ENCODE data around the gene PRDM7. TPM values are rescaled to one million over a fixed set of nuclear protein-coding genes. Genes with fewer than 3 reads are reported as not detected.

PRDM7 gene
- total RNA-seq, 1 experiment from 2014 or later: not detected

DNA sequence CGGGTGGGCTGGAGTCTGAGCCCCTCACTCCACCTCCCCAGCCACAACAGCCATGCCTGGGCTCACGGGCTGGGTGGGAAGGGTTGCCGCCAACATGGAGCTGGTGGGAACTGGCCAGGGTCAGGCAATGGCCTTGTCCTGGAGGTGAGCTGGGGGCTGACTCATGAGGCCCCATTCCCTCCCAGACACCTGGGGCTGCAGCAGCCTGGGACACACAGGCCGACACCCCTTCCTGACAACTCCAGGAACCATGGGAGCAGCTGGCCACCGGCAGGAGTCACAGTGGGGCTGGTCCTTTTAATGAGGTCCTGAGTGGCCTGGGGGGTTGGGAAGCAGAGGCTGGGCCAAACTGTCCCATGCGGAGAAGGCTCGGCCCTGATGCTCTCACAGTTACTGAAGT is 70.1 kb downstream of the PRDM7 start:
- no peaks in the 10 kb centered on the region for H3K9me3 ChIP-seq (ENCODE audit: control insufficient read depth, low read depth, low read length)
- H2BK20ac ChIP-seq (ENCODE audit: low read depth, low read length, poor library complexity, severe bottlenecking): no peak overlapping the region
- H3T11ph ChIP-seq (ENCODE audit: low read length): no peak overlapping the region
- no peaks in the 10 kb centered on the region for H3K4me1 ChIP-seq (ENCODE audit: insufficient read depth, low read length)
- H3K56ac ChIP-seq (ENCODE audit: insufficient read length, low read depth, low read length): no peak overlapping the region
- H3K79me1 ChIP-seq (ENCODE audit: insufficient read depth, low read depth, low read length, poor library complexity, severe bottlenecking): no peaks in the 10 kb centered on the region
- H4K8ac ChIP-seq (replicated peaks; ENCODE audit: insufficient read length, low read depth, low read length): no peak overlapping the region
- H3K4ac ChIP-seq (ENCODE audit: low read depth, low read length): no peak overlapping the region
- H3K36me3 Mint-ChIP-seq (ENCODE audit: insufficient read depth in 1 of 3, low read depth in 3 of 3): peaks cover 2 to 17% (median 9%) of the 10 kb centered on the region in 3 experiments; a peak in 4 of 7 replicates
- peaks cover 4% of the 10 kb centered on the region for H4K20me1 ChIP-seq (ENCODE audit: control insufficient read depth, insufficient read depth, insufficient read length)
- H3K23me2 ChIP-seq (ENCODE audit: insufficient read length, low read depth, low read length, poor library complexity, severe bottlenecking): no peaks in the 10 kb centered on the region
- no peak overlapping the region for H2AK5ac ChIP-seq (ENCODE audit: insufficient read length, low read length)
- H2BK120ac ChIP-seq (ENCODE audit: low read depth, low read length, poor library complexity, severe bottlenecking): no peak overlapping the region
- H3K14ac ChIP-seq (ENCODE audit: insufficient read depth, low read length): no peak overlapping the region
- TF ChIP-seq, protein P1, sequence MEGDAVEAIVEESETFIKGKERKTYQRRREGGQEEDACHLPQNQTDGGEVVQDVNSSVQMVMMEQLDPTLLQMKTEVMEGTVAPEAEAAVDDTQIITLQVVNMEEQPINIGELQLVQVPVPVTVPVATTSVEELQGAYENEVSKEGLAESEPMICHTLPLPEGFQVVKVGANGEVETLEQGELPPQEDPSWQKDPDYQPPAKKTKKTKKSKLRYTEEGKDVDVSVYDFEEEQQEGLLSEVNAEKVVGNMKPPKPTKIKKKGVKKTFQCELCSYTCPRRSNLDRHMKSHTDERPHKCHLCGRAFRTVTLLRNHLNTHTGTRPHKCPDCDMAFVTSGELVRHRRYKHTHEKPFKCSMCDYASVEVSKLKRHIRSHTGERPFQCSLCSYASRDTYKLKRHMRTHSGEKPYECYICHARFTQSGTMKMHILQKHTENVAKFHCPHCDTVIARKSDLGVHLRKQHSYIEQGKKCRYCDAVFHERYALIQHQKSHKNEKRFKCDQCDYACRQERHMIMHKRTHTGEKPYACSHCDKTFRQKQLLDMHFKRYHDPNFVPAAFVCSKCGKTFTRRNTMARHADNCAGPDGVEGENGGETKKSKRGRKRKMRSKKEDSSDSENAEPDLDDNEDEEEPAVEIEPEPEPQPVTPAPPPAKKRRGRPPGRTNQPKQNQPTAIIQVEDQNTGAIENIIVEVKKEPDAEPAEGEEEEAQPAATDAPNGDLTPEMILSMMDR (conservative IDR thresholded peaks at IDR 0.05): no peak
- no CpG with 5 or more reads among the region's 7 CpGs for WGBS (ENCODE audit: extremely low coverage, insufficient read length, low lambda C conversion rate)
- no peak overlapping the region for H3K9ac ChIP-seq (ENCODE audit: extremely low read depth, insufficient read length, low read length)
- H2AFZ ChIP-seq (ENCODE audit: low read length): no peak overlapping the region
- H2BK5ac ChIP-seq (ENCODE audit: insufficient read length, low read length): no peak overlapping the region
- no peak overlapping the region for H3K27ac ChIP-seq (ENCODE audit: insufficient read length, low read depth, low read length)
- H3K4me1 Mint-ChIP-seq: peaks cover 5 to 9% of the 10 kb centered on the region in 2 experiments; a peak in 3 of 4 replicates
- no peak overlapping the region for H4K91ac ChIP-seq (ENCODE audit: insufficient read length, low read depth, low read length)
- H4K5ac ChIP-seq (ENCODE audit: insufficient read length, low read depth, low read length): no peak overlapping the region
- peaks cover 3% of the 10 kb centered on the region; the same call in 1 of the 2 replicates for H3K27me3 Mint-ChIP-seq (ENCODE audit: low read depth)
- no peak overlapping the region for H2BK15ac ChIP-seq (ENCODE audit: low read depth, low read length)
- no peak overlapping the region for H3K23ac ChIP-seq (ENCODE audit: insufficient read length, low read depth, low read length)
- no peaks in the 10 kb centered on the region for H3K27me3 ChIP-seq (ENCODE audit: insufficient read depth, low read length)
- no peaks in the 10 kb centered on the region for H3K79me2 ChIP-seq (ENCODE audit: insufficient read depth, low read length)
- no peaks in the 10 kb centered on the region; a peak in 1 of 5 replicates for H3K9me3 Mint-ChIP-seq
- H2BK12ac ChIP-seq (ENCODE audit: insufficient read length, low read depth, low read length): no peak overlapping the region
- no peak overlapping the region for H3K18ac ChIP-seq (ENCODE audit: insufficient read length, low read depth, low read length)
- H3K4me3 Mint-ChIP-seq: no peak overlapping the region
- no peak overlapping the region for H3K4me2 ChIP-seq (ENCODE audit: insufficient read depth, insufficient read length, low read length)
- H3K27ac Mint-ChIP-seq: no peak overlapping the region; a peak in 1 of 7 replicates
- DNase-seq: no peak

Other genes starting within 250 kb of the PRDM7 start
- 6.7 and 6.9 TPM in 2 replicates for gene SPIRE2, start 248.9 kb downstream of the PRDM7 start, total RNA-seq (2021)
- gene TCF25, start 203.7 kb downstream of the PRDM7 start, total RNA-seq (2021): 109 and 124 TPM in 2 replicates
- gene MC1R, start 158.5 kb downstream of the PRDM7 start, total RNA-seq (2021): 4.7 TPM in 2 replicates
- 164 and 176 TPM in 2 replicates for gene TUBB3, start 154.0 kb downstream of the PRDM7 start, total RNA-seq (2021)
- 53.3 and 55.8 TPM in 2 replicates for gene DEF8, start 128.6 kb downstream of the PRDM7 start, total RNA-seq (2021)
- gene DBNDD1, start 57.9 kb downstream of the PRDM7 start, total RNA-seq (2021): 86.8 and 87.3 TPM in 2 replicates

Data from H9 (cell line).